ENCODE data around the gene NEURL1B.

NEURL1B gene

DNA sequence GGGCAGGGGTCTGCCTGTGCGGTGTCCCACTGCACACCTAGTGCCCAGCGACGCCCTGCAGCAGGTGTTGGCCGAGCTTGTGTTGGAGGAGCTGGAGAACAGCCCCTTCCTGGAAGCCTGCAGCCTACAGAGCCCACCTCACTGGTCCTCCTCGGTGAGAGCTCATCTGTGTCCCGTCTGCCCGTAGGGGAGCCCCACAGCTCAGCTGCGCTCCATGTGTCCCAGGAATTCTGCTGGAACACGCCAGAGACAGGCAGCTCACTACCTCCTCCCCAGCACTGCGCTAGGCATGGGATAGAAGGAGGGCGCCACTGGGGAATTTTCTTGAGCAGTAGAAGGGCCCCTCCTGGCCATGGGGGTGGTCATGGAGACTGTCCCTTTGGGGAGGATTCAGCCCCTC, 85.9 kb downstream of the NEURL1B start:
- TF ChIP-seq CTCF (IDR thresholded peaks at IDR 0.05; ENCODE audit: unreplicated experiment in 3 of 3) = no peak
- H3K9me3 Mint-ChIP-seq = no peaks in the 10 kb centered on the region
- no peak overlapping the region for H3K27ac Mint-ChIP-seq
- no peaks in the 10 kb centered on the region for H3K36me3 Mint-ChIP-seq (ENCODE audit: low read depth)
- peaks cover 18% of the 10 kb centered on the region for H3K27me3 Mint-ChIP-seq (ENCODE audit: low read depth)
- H3K4me3 Mint-ChIP-seq = no peak overlapping the region
- H3K4me1 Mint-ChIP-seq = peaks cover 10% of the 10 kb centered on the region

GRCh38 chr5:172727551-172727950, 86.5 kb downstream of the NEURL1B start:
- peaks cover 10% of the 10 kb centered on the region for H3K4me1 Mint-ChIP-seq
- no peaks in the 10 kb centered on the region for H3K36me3 Mint-ChIP-seq (ENCODE audit: low read depth)
- TF ChIP-seq CTCF (IDR thresholded peaks at IDR 0.05; ENCODE audit: unreplicated experiment in 3 of 3) = no peak
- H3K4me3 Mint-ChIP-seq = no peak overlapping the region
- peak overlapping the region in 2 of 3 experiments; percentile 54 to 74 for H3K27ac Mint-ChIP-seq
- H3K27me3 Mint-ChIP-seq (ENCODE audit: low read depth) = peaks cover 13% of the 10 kb centered on the region
- H3K9me3 Mint-ChIP-seq = no peaks in the 10 kb centered on the region

- Mint-ChIP-seq H3K4me3 (no peak overlapping the region), H3K4me1 (peaks cover 17% of the 10 kb centered on the region), H3K9me3 (no peaks in the 10 kb centered on the region), H3K36me3 (ENCODE audit: low read depth) (no peaks in the 10 kb centered on the region), H3K27ac (peak overlapping the region in 1 of 3 experiments; percentile 12), H3K27me3 (ENCODE audit: low read depth) (peaks cover 12% of the 10 kb centered on the region)
- TF ChIP-seq CTCF (IDR thresholded peaks at IDR 0.05; ENCODE audit: unreplicated experiment in 3 of 3) = no peak
These were observed 87.6 kb downstream of the NEURL1B start for GRCh38 chr5:172728481-172729241.

DNA sequence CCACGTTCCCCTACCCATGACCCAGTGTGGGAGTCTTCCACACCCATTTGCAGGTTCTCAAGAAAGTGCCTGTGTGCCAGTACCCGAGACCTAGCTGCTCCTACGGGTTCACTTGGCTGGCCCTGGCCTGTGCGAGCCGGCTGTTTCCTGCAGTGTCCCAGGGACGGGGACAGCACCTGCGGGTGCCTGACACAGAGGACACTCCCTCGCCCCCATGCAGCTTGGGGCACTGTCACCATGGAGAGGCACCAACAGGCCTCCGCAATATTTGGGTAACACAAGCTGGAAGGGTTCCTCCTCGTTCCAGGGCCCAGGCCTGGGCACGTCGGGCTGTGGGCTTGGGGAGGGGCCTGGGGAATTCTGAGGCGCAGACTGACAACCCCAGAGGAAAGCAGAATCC, 88.5 kb downstream of the NEURL1B start:
- Mint-ChIP-seq H3K27me3 (ENCODE audit: low read depth) (peaks cover 12% of the 10 kb centered on the region), H3K4me1 (peaks cover 19% of the 10 kb centered on the region), H3K4me3 (no peak overlapping the region)

GRCh38 chr5:172730222-172730621, 89.2 kb downstream of the NEURL1B start:
- Mint-ChIP-seq H3K4me1 (peaks cover 22% of the 10 kb centered on the region), H3K4me3 (no peak overlapping the region), H3K9me3 (no peaks in the 10 kb centered on the region), H3K27me3 (ENCODE audit: low read depth) (peaks cover 17% of the 10 kb centered on the region), H3K27ac (no peak overlapping the region), H3K36me3 (ENCODE audit: low read depth) (no peaks in the 10 kb centered on the region)
- no peak for TF ChIP-seq CTCF (IDR thresholded peaks at IDR 0.05; ENCODE audit: unreplicated experiment in 3 of 3)

More for the DNA sequence above, 88.5 kb downstream of the NEURL1B start:
- no peak for TF ChIP-seq CTCF (IDR thresholded peaks at IDR 0.05; ENCODE audit: unreplicated experiment in 3 of 3)
- Mint-ChIP-seq H3K27ac (no peak overlapping the region), H3K36me3 (ENCODE audit: low read depth) (no peaks in the 10 kb centered on the region), H3K9me3 (no peaks in the 10 kb centered on the region)
